K562 (cell line): Measurements from ENCODE around the gene WDR46. TPM values are rescaled to one million over a fixed set of nuclear protein-coding genes. Genes with fewer than 3 reads are reported as not detected.
A peak's percentile ranks its signal among the peaks of the same experiment; 100 is the strongest.

ENCODE experiments used
- BDP1 ChIP-seq: IDR thresholded peaks from 3 replicates; pipeline ENCODE4 v1.6.1; 2011; ENCODE audit not compliant: insufficient read length, insufficient read depth
- BRD4 ChIP-seq: fragments of 200-600 bp; sonication (generic); IDR thresholded peaks from 2 replicates; pipeline ENCODE4 v1.6.1; 2017; ENCODE audit warnings: inconsistent platforms
- BRD9 ChIP-seq: fragments of 450-650 bp; IDR thresholded peaks from 2 replicates; pipeline ENCODE4 v1.6.1; 2018; ENCODE audit warnings: low read depth; ENCODE audit not compliant: partially characterized antibody
- C11orf30 ChIP-seq: fragments of 450-650 bp; IDR thresholded peaks from 2 replicates; pipeline ENCODE4 v1.6.1; 2016; ENCODE audit warnings: low read depth, mild to moderate bottlenecking
- CGGBP1 ChIP-seq: fragments of 250-450 bp; sonication (Bioruptor Pico); IDR thresholded peaks from 2 replicates; pipeline ENCODE4 v1.9.0; 2021; ENCODE audit warnings: mild to moderate bottlenecking
- CHAMP1 ChIP-seq: fragments of 450-650 bp; IDR thresholded peaks from 2 replicates; pipeline ENCODE4 v1.6.1; 2016; ENCODE audit warnings: mild to moderate bottlenecking
- FOXA1 ChIP-seq: fragments of 450-650 bp; IDR thresholded peaks from 2 replicates; pipeline ENCODE4 v1.6.1; 2016; ENCODE audit warnings: mild to moderate bottlenecking, borderline replicate concordance
- L3MBTL2 ChIP-seq: fragments of 450-650 bp; IDR thresholded peaks from 2 replicates; pipeline ENCODE4 v1.6.1; 2016; ENCODE audit warnings: mild to moderate bottlenecking, moderate library complexity
- MAZ ChIP-seq, 2 experiments: fragments of 450-650 bp in 1 of 2; sonication (generic) in 1 of 2; formaldehyde crosslinking; IDR thresholded peaks in 1 of 2; conservative IDR thresholded peaks in 1 of 2; 2 replicates each; pipeline versions ENCODE4 v1.4.0 to v1.5.0; 2020; ENCODE audit warnings: mild to moderate bottlenecking in 1 of 2, missing genetic modification reagents in 1 of 2
- MBD2 ChIP-seq: sonication (generic); IDR thresholded peaks from 2 replicates; pipeline ENCODE4 v1.6.1; 2016; ENCODE audit warnings: low read depth, borderline replicate concordance
- MTA2 ChIP-seq: fragments of 450-650 bp; IDR thresholded peaks from 2 replicates; pipeline ENCODE4 v1.6.1; 2016; ENCODE audit warnings: low read depth
- NCOA4 ChIP-seq: fragments of 450-650 bp; IDR thresholded peaks from 2 replicates; pipeline ENCODE4 v1.6.1; 2018; ENCODE audit warnings: mild to moderate bottlenecking; ENCODE audit not compliant: partially characterized antibody
- NR2C2 ChIP-seq, 2 experiments: fragments of 200-800 bp in 1 of 2; sonication (Bioruptor generic) in 1 of 2; sonication (generic) in 1 of 2; formaldehyde crosslinking in 1 of 2; IDR thresholded peaks; 2 replicates each; pipeline versions ENCODE4 v1.6.1 to v1.8.0; 2016 to 2022; ENCODE audit warnings: mild to moderate bottlenecking in 1 of 2, missing compliant biosample characterization in 1 of 2, missing genetic modification characterization in 1 of 2, missing genetic modification reagents in 1 of 2
- PHB ChIP-seq: fragments of 250-450 bp; sonication (Bioruptor Pico); IDR thresholded peaks from 2 replicates; pipeline ENCODE4 v1.5.0; 2021
- PYGO2 ChIP-seq: fragments of 450-650 bp; IDR thresholded peaks from 2 replicates; pipeline ENCODE4 v1.6.1; 2016; ENCODE audit warnings: mild to moderate bottlenecking, missing genetic modification characterization, moderate library complexity, missing compliant biosample characterization
- SIN3B ChIP-seq: fragments of 450-650 bp; IDR thresholded peaks from 2 replicates; pipeline ENCODE4 v1.6.1; 2017; ENCODE audit warnings: low read depth, mild to moderate bottlenecking, moderate library complexity
- SNIP1 ChIP-seq: fragments of 450-650 bp; IDR thresholded peaks from 2 replicates; pipeline ENCODE4 v1.7.1; 2017; ENCODE audit warnings: low read depth, mild to moderate bottlenecking
- SPI1 ChIP-seq: IDR thresholded peaks from 2 replicates; pipeline ENCODE4 v1.6.1; 2011; ENCODE audit warnings: low read depth, low read length, control low read depth, borderline replicate concordance
- SRF ChIP-seq, 2 experiments: fragments of 250-450, 450-650 bp in 1 of 2; sonication (Bioruptor Pico) in 1 of 2; sonication (generic) in 1 of 2; formaldehyde crosslinking; IDR thresholded peaks; 2 replicates each; pipeline versions ENCODE4 v1.5.0 to v1.5.1; 2020 to 2022; ENCODE audit warnings: mild to moderate bottlenecking in 1 of 2, missing genetic modification reagents in 1 of 2
- STAT5A ChIP-seq: IDR thresholded peaks from 2 replicates; pipeline ENCODE4 v1.6.1; 2012; ENCODE audit warnings: low read length, inconsistent platforms, borderline replicate concordance
- ZBED1 ChIP-seq: IDR thresholded peaks from 2 replicates; pipeline ENCODE4 v1.6.1; 2014
- ZBTB12 ChIP-seq: fragments of 250-450 bp; sonication (Bioruptor Pico); IDR thresholded peaks from 2 replicates; pipeline ENCODE4 v1.4.0; 2020
- ZC3H8 ChIP-seq: fragments of 450-650 bp; IDR thresholded peaks from 2 replicates; pipeline ENCODE4 v1.6.1; 2017
- ZEB2 ChIP-seq: fragments of 450-650 bp; IDR thresholded peaks from 2 replicates; pipeline ENCODE4 v1.6.1; 2016
- ZKSCAN3 ChIP-seq: fragments of 250-450 bp; sonication (Bioruptor Pico); IDR thresholded peaks from 2 replicates; pipeline ENCODE4 v1.4.0; 2020
- ZNF212 ChIP-seq: fragments of 450-650 bp; formaldehyde crosslinking; IDR thresholded peaks from 2 replicates; pipeline ENCODE4 v1.4.0; 2020; ENCODE audit warnings: mild to moderate bottlenecking
- ZNF232 ChIP-seq: sonication (generic); formaldehyde crosslinking; IDR thresholded peaks from 2 replicates; pipeline ENCODE4 v1.8.0; 2022; ENCODE audit warnings: mild to moderate bottlenecking, missing genetic modification reagents
- ZNF311 ChIP-seq: fragments of 250-450 bp; sonication (Bioruptor Pico); IDR thresholded peaks from 2 replicates; pipeline ENCODE4 v1.4.0; 2020; ENCODE audit warnings: mild to moderate bottlenecking, moderate library complexity
- ZNF354B ChIP-seq: fragments of 250-450 bp; sonication (Bioruptor Pico); IDR thresholded peaks from 2 replicates; pipeline ENCODE4 v1.4.0; 2020
- ZNF561 ChIP-seq: fragments of 450-650 bp; formaldehyde crosslinking; conservative IDR thresholded peaks from 2 replicates; pipeline ENCODE4 v1.4.0; 2020; ENCODE audit warnings: mild to moderate bottlenecking, moderate library complexity
- ZNF584 ChIP-seq: fragments of 200-800 bp; sonication (Bioruptor generic); IDR thresholded peaks from 2 replicates; pipeline ENCODE4 v1.6.1; 2016; ENCODE audit warnings: low read depth, mild to moderate bottlenecking, missing genetic modification characterization, missing compliant biosample characterization
- polyA plus RNA-seq, 8 experiments: library from polyadenylated mRNA; depleted of rRNA in 4 of 8; stranded (reverse) in 5 of 8; unstranded in 3 of 8; fragments of >200 nt; fragmentation: Nextera tagmentation in 2 of 8; fragmentation: Illumina TruSeq in 1 of 8; extraction: Ambion mirVana in 2 of 8; extraction: Trizol in 1 of 8; gene quantifications; 2 replicates each; pipeline versions ENCODE4 v1.2.1 to v1.2.3, GENCODE V29; 2011 to 2014; ENCODE audit warnings: inconsistent platforms in 1 of 8, missing spikeins in 1 of 8
- total RNA-seq, 7 experiments: library from RNA; depleted of rRNA in 6 of 7; stranded (reverse); fragments of >200 nt in 6 of 7; fragmentation: Illumina TruSeq in 2 of 7; extraction: Trizol in 2 of 7; gene quantifications; 2 replicates each; pipeline versions ENCODE4 v1.2.1 to v1.2.3, GENCODE V29; 2011 to 2021; ENCODE audit warnings: low replicate concordance in 1 of 7

WDR46 gene
- total and polyA plus RNA-seq, 9 of the 15 experiments (the other 6 are each of a cell fraction or from before 2014, with no cell fraction given), result 8.9 to 146 (median 93.1) TPM

- no peak for TF ChIP-seq ZNF354B (CRISPR knock-in tag)
- TF ChIP-seq ZBED1, result no peak; the same call in 1 of the 2 replicates
- no peak for TF ChIP-seq ZBTB12 (CRISPR knock-in tag)
- TF ChIP-seq MBD2, result no peak
- TF ChIP-seq ZNF212, result 0 out of 2 replicates have a peak, but pooled peaks have one; percentile 50
- 0 out of 2 replicates have a peak, but pooled peaks have one; percentile 22 for TF ChIP-seq SNIP1
- peak; percentile 92 for TF ChIP-seq PHB
- no peak for TF ChIP-seq BRD4
- TF ChIP-seq MTA2, result no peak; the same call in 1 of the 2 replicates
- no peak for TF ChIP-seq ZNF311 (CRISPR knock-in tag)
- TF ChIP-seq NCOA4, result no peak
- TF ChIP-seq BRD9, result no peak
- TF ChIP-seq ZNF561, result 0 out of 2 replicates have a peak, but pooled peaks have one; percentile 20
- TF ChIP-seq PYGO2 (tag), result no peak
- TF ChIP-seq NR2C2 (CRISPR knock-in tag; IDR thresholded peaks at IDR 0.05), result no peak
- TF ChIP-seq NR2C2 (tag; IDR thresholded peaks at IDR 0.05), result no peak
- TF ChIP-seq ZNF232 (CRISPR knock-in tag), result no peak
- TF ChIP-seq ZC3H8, result no peak
- TF ChIP-seq C11orf30, result no peak
- no peak for TF ChIP-seq ZKSCAN3 (CRISPR knock-in tag)
- no peak for TF ChIP-seq CHAMP1
- no peak for TF ChIP-seq BDP1
- no peak for TF ChIP-seq L3MBTL2
- no peak for TF ChIP-seq STAT5A
- TF ChIP-seq SIN3B, result no peak
- no peak for TF ChIP-seq FOXA1
- TF ChIP-seq SRF (CRISPR knock-in tag; IDR thresholded peaks at IDR 0.05), result no peak
- TF ChIP-seq ZNF584 (CRISPR knock-in tag), result no peak
- peak in 1 of 2 experiments; percentile 90 for TF ChIP-seq MAZ (CRISPR knock-in tag; conservative IDR thresholded peaks at IDR 0.05 in 1 of 2, IDR thresholded peaks at IDR 0.05 in 1 of 2)
- TF ChIP-seq CGGBP1 (CRISPR knock-in tag), result peak; percentile 37; the same call in 1 of the 2 replicates
- TF ChIP-seq SPI1, result peak; percentile 84
- TF ChIP-seq ZEB2, result no peak
These were observed 9.8 kb upstream of the WDR46 start, which contains the start of gene RGL2 (continued) for GRCh38 chr6:33298773-33299236.
